ENCODE data around the gene FLNC.

DNA sequence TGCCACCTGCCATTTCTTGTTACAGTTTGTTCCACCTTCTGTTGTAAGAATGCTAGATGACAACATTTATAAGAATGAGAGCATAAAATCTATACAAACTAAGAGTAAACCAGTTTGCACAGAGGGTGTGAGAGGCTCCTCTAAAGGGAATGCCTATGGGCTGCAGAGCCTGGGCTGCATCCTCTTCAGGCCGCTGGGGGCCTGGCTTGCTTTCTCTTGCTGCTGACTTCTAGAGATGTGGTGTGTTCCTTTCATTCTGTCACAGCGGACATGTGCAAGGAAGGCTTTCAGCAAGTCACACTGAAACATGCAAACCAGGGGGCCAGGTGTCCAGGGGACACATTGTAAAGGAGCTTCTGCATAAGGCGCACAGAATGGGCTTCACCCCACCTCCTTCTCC is 25.4 kb downstream of the FLNC start:
- TF ChIP-seq CTBP1 (IDR thresholded peaks at IDR 0.05; ENCODE audit: borderline replicate concordance) (no peak), SP1 (IDR thresholded peaks at IDR 0.05) (no peak), FOXM1 (IDR thresholded peaks at IDR 0.05; ENCODE audit: borderline replicate concordance) (no peak), NFRKB (IDR thresholded peaks at IDR 0.05) (no peak), ARNT (IDR thresholded peaks at IDR 0.05) (no peak), TARDBP (IDR thresholded peaks at IDR 0.05) (no peak), ELF4 (IDR thresholded peaks at IDR 0.05) (no peak)
